ENCODE data around the gene RAMP1.

Gene RAMP1

GRCh38 chr2:237956402-237956736, 96.9 kb downstream of the RAMP1 start:
- DNase-seq: no peak

- DNase-seq: no peak
Observed at GRCh38 chr2:237961637-237962036, 102.2 kb downstream of the RAMP1 start.
